Suprapubic skin (tissue), 4 donors: Measurements from ENCODE around the gene GALNT18. TPM values are rescaled to one million over a fixed set of nuclear protein-coding genes. Genes with fewer than 3 reads are reported as not detected.

Experiments
- DNase-seq, 2 donors: peaks; one replicate each; pipeline ENCODE4 v3.0.0-alpha.2; 2019; ENCODE audit warnings: low spot score in 2 of 2
- H3K27ac ChIP-seq: fragments of 200-600 bp; sonication (generic); one replicate; pipeline ENCODE4 v1.5.1; 2019
- H3K27me3 ChIP-seq: fragments of 200-600 bp; sonication (generic); one replicate; pipeline ENCODE4 v1.5.1; 2019
- H3K36me3 ChIP-seq: fragments of 200-600 bp; sonication (generic); one replicate; pipeline ENCODE4 v1.5.1; 2019
- H3K4me1 ChIP-seq: fragments of 200-600 bp; sonication (generic); one replicate; pipeline ENCODE4 v1.5.1; 2019
- H3K4me3 ChIP-seq: fragments of 200-600 bp; sonication (generic); one replicate; pipeline ENCODE4 v1.5.1; 2019; ENCODE audit warnings: mild to moderate bottlenecking
- H3K9me3 ChIP-seq: fragments of 200-600 bp; sonication (generic); one replicate; pipeline ENCODE4 v1.5.1; 2019
- CTCF ChIP-seq, 2 donors: fragments of 200-600 bp in 1 of 2; fragments of 450-650 bp in 1 of 2; sonication (generic) in 1 of 2; IDR thresholded peaks; one replicate each; pipeline ENCODE4 v1.5.1; 2016 to 2019; ENCODE audit warnings: antibody characterized with exemption in 2 of 2, mild to moderate bottlenecking in 1 of 2, moderate library complexity in 1 of 2
- EP300 ChIP-seq: sonication (generic); formaldehyde crosslinking; IDR thresholded peaks from one replicate; pipeline ENCODE4 v1.6.1; 2017; ENCODE audit warnings: antibody characterized with exemption
- POLR2A ChIP-seq, 2 donors: fragments of 450-650 bp; IDR thresholded peaks; one replicate each; pipeline ENCODE4 v1.6.1; 2017; ENCODE audit warnings: antibody characterized with exemption in 2 of 2, mild to moderate bottlenecking in 2 of 2, moderate library complexity in 2 of 2
- POLR2AphosphoS5 ChIP-seq, 3 donors: sonication (generic); formaldehyde crosslinking; IDR thresholded peaks; one replicate each; pipeline ENCODE4 v1.6.1; 2017; ENCODE audit warnings: antibody characterized with exemption in 3 of 3
- WGBS: methylation state at CpG from one replicate; pipeline ENCODE4 v1.1.5; 2018; 5-methylcytosine and 5-hydroxymethylcytosine counted together
- total RNA-seq, 4 donors: library from RNA; depleted of rRNA; stranded (reverse); fragments of >200 nt; gene quantifications; one replicate each; pipeline ENCODE4 v1.1.0, GENCODE V29; 2016

GALNT18 gene
- total RNA-seq, 4 donors from 2014 or later, result 20.6 to 26.0 (median 23.1) TPM

GRCh38 chr11:11433960-11434359, 187.8 kb downstream of the GALNT18 start:
- no peak for TF ChIP-seq POLR2A (IDR thresholded peaks at IDR 0.05)
- Histone ChIP-seq H3K36me3 (no peaks in the 10 kb centered on the region), H3K27me3 (no peaks in the 10 kb centered on the region), H3K9me3 (no peaks in the 10 kb centered on the region), H3K27ac (no peak overlapping the region), H3K4me1 (peaks cover 11% of the 10 kb centered on the region), H3K4me3 (no peak overlapping the region)
- no peak for DNase-seq
- WGBS, result 94% methylated on average over 2 of the region's 2 CpGs

GRCh38 chr11:11432621-11433319, 189.0 kb downstream of the GALNT18 start:
- no peak overlapping the region for H3K27ac ChIP-seq
- no peaks in the 10 kb centered on the region for H3K27me3 ChIP-seq
- H3K9me3 ChIP-seq, result no peaks in the 10 kb centered on the region
- peaks cover 11% of the 10 kb centered on the region for H3K4me1 ChIP-seq
- DNase-seq, result no peak
- WGBS, result 85% methylated on average over 12 of the region's 13 CpGs
- H3K4me3 ChIP-seq, result no peak overlapping the region
- H3K36me3 ChIP-seq, result no peaks in the 10 kb centered on the region
- TF ChIP-seq POLR2AphosphoS5 (IDR thresholded peaks at IDR 0.05) (no peak), POLR2A (IDR thresholded peaks at IDR 0.05) (no peak), EP300 (no peak), CTCF (IDR thresholded peaks at IDR 0.05) (no peak)

GRCh38 chr11:11430431-11430830, 191.4 kb downstream of the GALNT18 start:
- Histone ChIP-seq H3K36me3 (no peaks in the 10 kb centered on the region), H3K4me1 (peaks cover 18% of the 10 kb centered on the region), H3K9me3 (no peaks in the 10 kb centered on the region), H3K27ac (no peak overlapping the region), H3K27me3 (no peaks in the 10 kb centered on the region), H3K4me3 (no peak overlapping the region)
- no peak for TF ChIP-seq CTCF (IDR thresholded peaks at IDR 0.05)
- no peak for TF ChIP-seq POLR2A (IDR thresholded peaks at IDR 0.05)
- no peak for TF ChIP-seq POLR2AphosphoS5 (IDR thresholded peaks at IDR 0.05)
- TF ChIP-seq EP300, result no peak
- WGBS, result 91% methylated on average over 4 of the region's 4 CpGs
- DNase-seq, result no peak

- Histone ChIP-seq H3K27me3 (no peaks in the 10 kb centered on the region), H3K27ac (no peak overlapping the region), H3K4me3 (no peak overlapping the region), H3K36me3 (no peaks in the 10 kb centered on the region), H3K4me1 (peaks cover 12% of the 10 kb centered on the region), H3K9me3 (no peaks in the 10 kb centered on the region)
- no peak for DNase-seq
- 55% methylated on average over 4 of the region's 4 CpGs for WGBS
- no peak for TF ChIP-seq POLR2A (IDR thresholded peaks at IDR 0.05)
- no peak for TF ChIP-seq CTCF (IDR thresholded peaks at IDR 0.05)
- TF ChIP-seq EP300, result no peak
- TF ChIP-seq POLR2AphosphoS5 (IDR thresholded peaks at IDR 0.05), result no peak
These were observed 193.1 kb downstream of the GALNT18 start for GRCh38 chr11:11428714-11429113.

GRCh38 chr11:11427542-11427941, 194.3 kb downstream of the GALNT18 start:
- peaks cover 8% of the 10 kb centered on the region for H3K4me1 ChIP-seq
- no peak overlapping the region for H3K27ac ChIP-seq
- no peak overlapping the region for H3K4me3 ChIP-seq
- DNase-seq, result no peak
- H3K36me3 ChIP-seq, result no peaks in the 10 kb centered on the region
- WGBS, result 50% methylated on average over 5 of the region's 5 CpGs
- TF ChIP-seq EP300 (no peak), POLR2A (IDR thresholded peaks at IDR 0.05) (no peak), POLR2AphosphoS5 (IDR thresholded peaks at IDR 0.05) (no peak), CTCF (IDR thresholded peaks at IDR 0.05) (no peak)
- no peaks in the 10 kb centered on the region for H3K27me3 ChIP-seq
- no peaks in the 10 kb centered on the region for H3K9me3 ChIP-seq

- no peak for DNase-seq
These were observed 194.7 kb downstream of the GALNT18 start for GRCh38 chr11:11427140-11427539.

More at GRCh38 chr11:11427140-11427539, 194.7 kb downstream of the GALNT18 start:
- H3K27me3 ChIP-seq, result no peaks in the 10 kb centered on the region
- no peak overlapping the region for H3K4me3 ChIP-seq
- H3K36me3 ChIP-seq, result no peaks in the 10 kb centered on the region
- TF ChIP-seq EP300 (no peak), CTCF (IDR thresholded peaks at IDR 0.05) (no peak), POLR2A (IDR thresholded peaks at IDR 0.05) (no peak), POLR2AphosphoS5 (IDR thresholded peaks at IDR 0.05) (no peak)
- 72% methylated on average over 9 of the region's 9 CpGs for WGBS
- H3K4me1 ChIP-seq, result peaks cover 11% of the 10 kb centered on the region
- no peaks in the 10 kb centered on the region for H3K9me3 ChIP-seq
- H3K27ac ChIP-seq, result no peak overlapping the region
